GM23338 (cell line): ENCODE data around the gene BMP8A.
"Not testable (repeated sequence)": the region's sequence is repeated elsewhere in the genome, so short reads cannot be mapped to it uniquely, and the experiment has no call there.

ENCODE experiments used
- CREB1 ChIP-seq: fragments of 250-450 bp; sonication (Bioruptor Pico); IDR thresholded peaks from 2 replicates; pipeline ENCODE4 v1.5.0; 2020; ENCODE audit warnings: low read depth, mild to moderate bottlenecking, moderate library complexity
- EZH2 ChIP-seq: fragments of 200-600 bp; sonication (generic); IDR thresholded peaks from one replicate; pipeline ENCODE4 v1.8.0; 2017; ENCODE audit warnings: antibody characterized with exemption, mild to moderate bottlenecking, low read depth; ENCODE audit not compliant: unreplicated experiment
- EZH2phosphoT487 ChIP-seq: fragments of 200-600 bp; sonication (generic); IDR thresholded peaks from one replicate; pipeline ENCODE4 v1.8.1; 2018; ENCODE audit warnings: antibody characterized with exemption; ENCODE audit not compliant: unreplicated experiment
- JUNB ChIP-seq: IDR thresholded peaks from one replicate; pipeline ENCODE4 v1.6.1; 2016; ENCODE audit warnings: antibody characterized with exemption; ENCODE audit not compliant: unreplicated experiment
- ZNF331 ChIP-seq: fragments of 250-450 bp; sonication (Bioruptor Pico); IDR thresholded peaks from 2 replicates; pipeline ENCODE4 v1.5.0; 2020; ENCODE audit warnings: low read depth, mild to moderate bottlenecking, moderate library complexity
- TF ChIP-seq, protein P1 (sequence below), 2 experiments: fragments of 200-600 bp in 1 of 2; sonication (generic) in 1 of 2; conservative IDR thresholded peaks; 2 replicates each; pipeline versions ENCODE4 v1.5.1 to v1.6.1; 2016 to 2017; ENCODE audit warnings: antibody characterized with exemption in 2 of 2, low read depth in 2 of 2, mild to moderate bottlenecking in 2 of 2, moderate library complexity in 1 of 2
- TF ChIP-seq, protein P2 (sequence below): IDR thresholded peaks from one replicate; pipeline ENCODE4 v1.6.1; 2018; ENCODE audit warnings: antibody characterized with exemption; ENCODE audit not compliant: unreplicated experiment

DNA sequence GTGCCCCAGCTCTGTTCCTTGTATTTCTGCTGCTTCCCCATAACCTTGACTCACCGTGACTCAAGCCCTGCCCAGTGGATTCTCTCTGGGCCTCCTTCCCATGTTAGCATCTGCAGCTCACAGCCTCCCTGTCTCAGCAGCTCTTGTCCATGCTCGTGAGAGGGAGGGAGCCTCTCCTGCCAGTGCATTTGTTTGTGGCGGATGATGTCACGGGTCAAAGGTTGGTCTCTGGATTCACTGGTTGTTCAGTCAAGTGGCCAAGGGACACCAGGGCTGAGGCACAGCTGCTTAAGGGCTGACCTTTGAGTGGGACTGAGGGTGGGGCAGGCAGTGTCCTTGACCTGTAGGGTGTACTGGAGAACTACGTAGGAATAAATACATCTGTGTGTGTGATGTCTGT is 27.9 kb downstream of the BMP8A start:
- TF ChIP-seq, protein P1, sequence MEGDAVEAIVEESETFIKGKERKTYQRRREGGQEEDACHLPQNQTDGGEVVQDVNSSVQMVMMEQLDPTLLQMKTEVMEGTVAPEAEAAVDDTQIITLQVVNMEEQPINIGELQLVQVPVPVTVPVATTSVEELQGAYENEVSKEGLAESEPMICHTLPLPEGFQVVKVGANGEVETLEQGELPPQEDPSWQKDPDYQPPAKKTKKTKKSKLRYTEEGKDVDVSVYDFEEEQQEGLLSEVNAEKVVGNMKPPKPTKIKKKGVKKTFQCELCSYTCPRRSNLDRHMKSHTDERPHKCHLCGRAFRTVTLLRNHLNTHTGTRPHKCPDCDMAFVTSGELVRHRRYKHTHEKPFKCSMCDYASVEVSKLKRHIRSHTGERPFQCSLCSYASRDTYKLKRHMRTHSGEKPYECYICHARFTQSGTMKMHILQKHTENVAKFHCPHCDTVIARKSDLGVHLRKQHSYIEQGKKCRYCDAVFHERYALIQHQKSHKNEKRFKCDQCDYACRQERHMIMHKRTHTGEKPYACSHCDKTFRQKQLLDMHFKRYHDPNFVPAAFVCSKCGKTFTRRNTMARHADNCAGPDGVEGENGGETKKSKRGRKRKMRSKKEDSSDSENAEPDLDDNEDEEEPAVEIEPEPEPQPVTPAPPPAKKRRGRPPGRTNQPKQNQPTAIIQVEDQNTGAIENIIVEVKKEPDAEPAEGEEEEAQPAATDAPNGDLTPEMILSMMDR (conservative IDR thresholded peaks at IDR 0.05; ENCODE audit: low read depth in 2 of 2), result not testable (repeated sequence)
- TF ChIP-seq ZNF331 (CRISPR knock-in tag); EZH2; JUNB; EZH2phosphoT487; CREB1: not testable (repeated sequence)
- TF ChIP-seq, protein P2, sequence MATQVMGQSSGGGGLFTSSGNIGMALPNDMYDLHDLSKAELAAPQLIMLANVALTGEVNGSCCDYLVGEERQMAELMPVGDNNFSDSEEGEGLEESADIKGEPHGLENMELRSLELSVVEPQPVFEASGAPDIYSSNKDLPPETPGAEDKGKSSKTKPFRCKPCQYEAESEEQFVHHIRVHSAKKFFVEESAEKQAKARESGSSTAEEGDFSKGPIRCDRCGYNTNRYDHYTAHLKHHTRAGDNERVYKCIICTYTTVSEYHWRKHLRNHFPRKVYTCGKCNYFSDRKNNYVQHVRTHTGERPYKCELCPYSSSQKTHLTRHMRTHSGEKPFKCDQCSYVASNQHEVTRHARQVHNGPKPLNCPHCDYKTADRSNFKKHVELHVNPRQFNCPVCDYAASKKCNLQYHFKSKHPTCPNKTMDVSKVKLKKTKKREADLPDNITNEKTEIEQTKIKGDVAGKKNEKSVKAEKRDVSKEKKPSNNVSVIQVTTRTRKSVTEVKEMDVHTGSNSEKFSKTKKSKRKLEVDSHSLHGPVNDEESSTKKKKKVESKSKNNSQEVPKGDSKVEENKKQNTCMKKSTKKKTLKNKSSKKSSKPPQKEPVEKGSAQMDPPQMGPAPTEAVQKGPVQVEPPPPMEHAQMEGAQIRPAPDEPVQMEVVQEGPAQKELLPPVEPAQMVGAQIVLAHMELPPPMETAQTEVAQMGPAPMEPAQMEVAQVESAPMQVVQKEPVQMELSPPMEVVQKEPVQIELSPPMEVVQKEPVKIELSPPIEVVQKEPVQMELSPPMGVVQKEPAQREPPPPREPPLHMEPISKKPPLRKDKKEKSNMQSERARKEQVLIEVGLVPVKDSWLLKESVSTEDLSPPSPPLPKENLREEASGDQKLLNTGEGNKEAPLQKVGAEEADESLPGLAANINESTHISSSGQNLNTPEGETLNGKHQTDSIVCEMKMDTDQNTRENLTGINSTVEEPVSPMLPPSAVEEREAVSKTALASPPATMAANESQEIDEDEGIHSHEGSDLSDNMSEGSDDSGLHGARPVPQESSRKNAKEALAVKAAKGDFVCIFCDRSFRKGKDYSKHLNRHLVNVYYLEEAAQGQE, result not testable (repeated sequence)
